HEK293 (cell line): ENCODE measurements around the gene HDAC11.

Experiments
- CTCF ChIA-PET: fragments of 350-600 bp; formaldehyde crosslinking; extraction: SDS; loops from one replicate; lab custom pipeline; 2021; ENCODE audit warnings: antibody characterized with exemption; lab: Yijun Ruan, JAX
- POLR2A ChIA-PET: fragments of 300-600 bp; formaldehyde crosslinking; extraction: SDS; loops from one replicate; lab custom pipeline; 2020; ENCODE audit warnings: antibody characterized with exemption, inconsistent platforms; lab: Yijun Ruan, JAX
- H3K27ac ChIP-seq: fragments of 200-500 bp; sonication (Bioruptor generic); 2 replicates; pipeline ENCODE4 v1.5.1; 2014; ENCODE audit warnings: low read depth, low read length, control low read depth, inconsistent platforms; ENCODE audit errors: extremely low read depth
- H3K36me3 ChIP-seq, 2 experiments: fragments of 200-500 bp in 1 of 2; sonication (Bioruptor generic) in 1 of 2; 1 replicate in 1 of 2; 2 replicates in 1 of 2; pipeline ENCODE4 v1.5.1; 2014 to 2017; ENCODE audit warnings: inconsistent platforms in 2 of 2, low read length in 2 of 2; ENCODE audit not compliant: control insufficient read depth in 2 of 2, insufficient read depth in 1 of 2
- H3K4me1 ChIP-seq: fragments of 200-500 bp; sonication (Bioruptor generic); 2 replicates; pipeline ENCODE4 v1.5.1; 2014; ENCODE audit warnings: mild to moderate bottlenecking, low read length, inconsistent platforms; ENCODE audit not compliant: control insufficient read depth, insufficient read depth
- H3K4me3 ChIP-seq: 2 replicates; pipeline ENCODE4 v1.5.1; 2011; ENCODE audit warnings: low read depth, mild to moderate bottlenecking, control low read depth, low read length, moderate library complexity
- H3K9me3 ChIP-seq: fragments of 200-500 bp; sonication (Bioruptor generic); 2 replicates; pipeline ENCODE4 v1.5.1; 2014; ENCODE audit warnings: low read depth, low read length, inconsistent platforms; ENCODE audit not compliant: control insufficient read depth, insufficient read depth
- BCL11B ChIP-seq: fragments of 450-650 bp; formaldehyde crosslinking; IDR thresholded peaks from 2 replicates; pipeline ENCODE4 v1.5.1; 2016; ENCODE audit warnings: low read depth, missing biosample characterization, missing genetic modification characterization
- FEZF1 ChIP-seq: fragments of 450-650 bp; formaldehyde crosslinking; IDR thresholded peaks from 2 replicates; pipeline ENCODE4 v1.5.1; 2016; ENCODE audit warnings: missing biosample characterization, missing genetic modification characterization
- GFI1B ChIP-seq: fragments of 450-650 bp; formaldehyde crosslinking; IDR thresholded peaks from 2 replicates; pipeline ENCODE4 v1.5.1; 2016; ENCODE audit warnings: missing biosample characterization, missing genetic modification characterization
- GLIS1 ChIP-seq: fragments of 450-650 bp; formaldehyde crosslinking; IDR thresholded peaks from 2 replicates; pipeline ENCODE4 v1.5.1; 2016; ENCODE audit warnings: missing biosample characterization, missing genetic modification characterization
- PRDM10 ChIP-seq: fragments of 450-650 bp; formaldehyde crosslinking; IDR thresholded peaks from 2 replicates; pipeline ENCODE4 v1.5.1; 2016; ENCODE audit warnings: missing biosample characterization, missing genetic modification characterization
- PRDM6 ChIP-seq: fragments of 450-650 bp; formaldehyde crosslinking; IDR thresholded peaks from 2 replicates; pipeline ENCODE4 v1.5.1; 2017; ENCODE audit warnings: missing biosample characterization, missing genetic modification characterization
- ZBTB17 ChIP-seq: fragments of 450-650 bp; formaldehyde crosslinking; IDR thresholded peaks from 2 replicates; pipeline ENCODE4 v1.5.1; 2016; ENCODE audit warnings: missing biosample characterization, missing genetic modification characterization
- ZBTB26 ChIP-seq: fragments of 450-650 bp; formaldehyde crosslinking; optimal IDR thresholded peaks from 2 replicates; pipeline ENCODE3; 2016; ENCODE audit warnings: missing biosample characterization, mild to moderate bottlenecking, missing genetic modification characterization
- ZBTB44 ChIP-seq: fragments of 450-650 bp; IDR thresholded peaks from 2 replicates; pipeline ENCODE4 v1.5.1; 2018; ENCODE audit warnings: missing biosample characterization, mild to moderate bottlenecking, missing genetic modification characterization
- ZBTB48 ChIP-seq: fragments of 450-650 bp; formaldehyde crosslinking; IDR thresholded peaks from 2 replicates; pipeline ENCODE4 v1.5.1; 2016; ENCODE audit warnings: missing biosample characterization, missing genetic modification characterization
- ZNF132 ChIP-seq: fragments of 450-650 bp; formaldehyde crosslinking; IDR thresholded peaks from 2 replicates; pipeline ENCODE4 v1.5.1; 2017; ENCODE audit warnings: missing biosample characterization, missing genetic modification characterization, borderline replicate concordance
- ZNF140 ChIP-seq: fragments of 450-650 bp; formaldehyde crosslinking; IDR thresholded peaks from 2 replicates; pipeline ENCODE4 v1.5.1; 2016; ENCODE audit warnings: missing biosample characterization, missing genetic modification characterization
- ZNF202 ChIP-seq: fragments of 450-650 bp; formaldehyde crosslinking; IDR thresholded peaks from 2 replicates; pipeline ENCODE4 v1.5.1; 2016; ENCODE audit warnings: missing biosample characterization, missing genetic modification characterization, borderline replicate concordance
- ZNF341 ChIP-seq: fragments of 450-650 bp; formaldehyde crosslinking; IDR thresholded peaks from 2 replicates; pipeline ENCODE4; 2016; ENCODE audit warnings: low read depth, missing biosample characterization, missing genetic modification characterization
- ZNF362 ChIP-seq: fragments of 450-650 bp; formaldehyde crosslinking; IDR thresholded peaks from 2 replicates; pipeline ENCODE4 v1.5.1; 2016; ENCODE audit warnings: missing biosample characterization, missing genetic modification characterization
- ZNF416 ChIP-seq: fragments of 450-650 bp; formaldehyde crosslinking; IDR thresholded peaks from 2 replicates; pipeline ENCODE4 v1.5.1; 2016; ENCODE audit warnings: missing biosample characterization, missing genetic modification characterization
- ZNF513 ChIP-seq: fragments of 450-650 bp; IDR thresholded peaks from 2 replicates; pipeline ENCODE4 v1.5.1; 2018; ENCODE audit warnings: missing biosample characterization, missing genetic modification characterization
- ZNF518A ChIP-seq: fragments of 450-650 bp; formaldehyde crosslinking; conservative IDR thresholded peaks from 2 replicates; pipeline ENCODE4 v1.5.1; 2016; ENCODE audit warnings: low read depth, missing biosample characterization, missing genetic modification characterization
- ZNF768 ChIP-seq: fragments of 450-650 bp; formaldehyde crosslinking; IDR thresholded peaks from 2 replicates; pipeline ENCODE4 v1.5.1; 2018; ENCODE audit warnings: missing biosample characterization, mild to moderate bottlenecking, missing genetic modification characterization

The HDAC11 gene

GRCh38 chr3:13540297-13540995 lies 60.3 kb downstream of the HDAC11 start (continued):
- TF ChIP-seq ZNF518A (tag by site-specific recombination) (no peak), ZNF768 (tag by site-specific recombination) (no peak), ZBTB48 (no peak)

GRCh38 chr3:13541691-13542090 lies 61.6 kb downstream of the HDAC11 start:
- no peaks in the 10 kb centered on the region for H3K36me3 ChIP-seq
- no peak overlapping the region for H3K27ac ChIP-seq
- H3K4me3 ChIP-seq, result no peak overlapping the region
- ChIA-PET CTCF (interaction anchor here (0.7 to 2.0 kb wide), 3 partner anchors 13 to 106 kb away, joined by 3 to 8 read pairs (median 4); no protein-coding TSS in a partner anchor), POLR2A (no interaction called here)
- H3K4me1 ChIP-seq, result no peaks in the 10 kb centered on the region
- H3K9me3 ChIP-seq, result no peaks in the 10 kb centered on the region
- no peak for TF ChIP-seq GLIS1 (tag by site-specific recombination)
- no peak for TF ChIP-seq ZNF132
- no peak for TF ChIP-seq ZNF341 (tag by site-specific recombination)
- TF ChIP-seq PRDM6 (tag by site-specific recombination), result no peak
- no peak for TF ChIP-seq ZNF513 (tag by site-specific recombination)
- TF ChIP-seq ZNF202 (tag by site-specific recombination), result no peak
- TF ChIP-seq PRDM10, result no peak
- no peak for TF ChIP-seq ZNF140 (tag by site-specific recombination)
- TF ChIP-seq GFI1B (tag by site-specific recombination), result no peak
- no peak for TF ChIP-seq ZBTB26
- no peak for TF ChIP-seq ZNF362 (tag by site-specific recombination)
- no peak for TF ChIP-seq ZBTB44
- no peak for TF ChIP-seq ZNF416
- TF ChIP-seq FEZF1 (tag by site-specific recombination), result no peak
- TF ChIP-seq BCL11B (tag by site-specific recombination), result no peak
- no peak for TF ChIP-seq ZBTB17 (tag by site-specific recombination)
